ENCODE data around the gene ABTB2. TPM values are rescaled to one million over a fixed set of nuclear protein-coding genes. Genes with fewer than 3 reads are reported as not detected.

ABTB2 gene
- total RNA-seq, 1 donor from 2014 or later, result 14.1 TPM

DNA sequence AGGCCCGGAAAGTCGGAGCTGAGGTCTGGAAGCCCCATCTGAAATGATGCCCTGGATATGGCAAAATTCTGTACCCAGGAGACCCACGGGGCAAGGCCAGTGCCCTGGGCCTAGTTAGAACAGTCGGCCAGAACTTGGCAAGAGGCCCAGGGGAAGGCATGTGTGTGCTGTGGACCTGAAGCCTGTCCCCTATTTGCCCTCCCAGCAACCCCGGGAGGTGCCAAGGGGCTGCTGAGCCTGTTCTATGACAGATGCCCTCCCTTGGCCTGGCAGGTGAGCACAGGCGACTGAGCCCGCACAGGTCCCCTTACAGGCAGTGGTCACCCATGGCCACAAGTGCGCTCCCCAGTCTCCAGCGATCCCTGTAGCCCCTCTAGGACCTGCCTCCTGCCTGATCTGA, 200.6 kb downstream of the ABTB2 start:
- peaks cover 17% of the 10 kb centered on the region for H3K4me1 Mint-ChIP-seq (ENCODE audit: low read depth)
- no peak overlapping the region for H3K27ac Mint-ChIP-seq
- intact Hi-C loops (cut with micrococcal nuclease), result no loop called here
- no peak for DNase-seq (ENCODE audit: low spot score)
- no peaks in the 10 kb centered on the region for H3K27me3 Mint-ChIP-seq (ENCODE audit: insufficient read depth)
- no peaks in the 10 kb centered on the region for H3K9me3 Mint-ChIP-seq
- H3K4me3 Mint-ChIP-seq, result no peak overlapping the region
- H3K36me3 Mint-ChIP-seq (ENCODE audit: low read depth), result peaks cover 13% of the 10 kb centered on the region

DNA sequence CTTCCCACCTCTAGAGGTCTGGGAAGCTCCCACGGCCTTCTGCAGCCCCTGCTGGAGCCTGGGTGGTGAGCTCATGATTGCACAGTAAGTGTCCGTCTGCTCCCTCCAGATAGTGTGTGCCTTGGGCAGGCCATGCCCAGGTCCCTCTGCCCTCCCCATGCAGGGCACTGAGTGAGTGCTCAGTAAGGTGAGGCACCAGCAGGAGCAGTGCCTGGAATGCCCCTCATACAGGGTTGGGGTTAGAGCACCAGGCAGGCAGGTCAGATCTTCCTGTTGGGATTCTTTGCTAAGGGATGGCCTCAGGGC, 202.1 kb downstream of the ABTB2 start:
- peaks cover 9% of the 10 kb centered on the region for H3K4me1 Mint-ChIP-seq (ENCODE audit: low read depth)
- peaks cover 15% of the 10 kb centered on the region for H3K36me3 Mint-ChIP-seq (ENCODE audit: low read depth)
- no peaks in the 10 kb centered on the region for H3K9me3 Mint-ChIP-seq
- no peak for DNase-seq (ENCODE audit: low spot score)
- no peak overlapping the region for H3K4me3 Mint-ChIP-seq
- no peaks in the 10 kb centered on the region for H3K27me3 Mint-ChIP-seq (ENCODE audit: insufficient read depth)
- H3K27ac Mint-ChIP-seq, result no peak overlapping the region
- intact Hi-C loops (cut with micrococcal nuclease), result no loop called here

DNA sequence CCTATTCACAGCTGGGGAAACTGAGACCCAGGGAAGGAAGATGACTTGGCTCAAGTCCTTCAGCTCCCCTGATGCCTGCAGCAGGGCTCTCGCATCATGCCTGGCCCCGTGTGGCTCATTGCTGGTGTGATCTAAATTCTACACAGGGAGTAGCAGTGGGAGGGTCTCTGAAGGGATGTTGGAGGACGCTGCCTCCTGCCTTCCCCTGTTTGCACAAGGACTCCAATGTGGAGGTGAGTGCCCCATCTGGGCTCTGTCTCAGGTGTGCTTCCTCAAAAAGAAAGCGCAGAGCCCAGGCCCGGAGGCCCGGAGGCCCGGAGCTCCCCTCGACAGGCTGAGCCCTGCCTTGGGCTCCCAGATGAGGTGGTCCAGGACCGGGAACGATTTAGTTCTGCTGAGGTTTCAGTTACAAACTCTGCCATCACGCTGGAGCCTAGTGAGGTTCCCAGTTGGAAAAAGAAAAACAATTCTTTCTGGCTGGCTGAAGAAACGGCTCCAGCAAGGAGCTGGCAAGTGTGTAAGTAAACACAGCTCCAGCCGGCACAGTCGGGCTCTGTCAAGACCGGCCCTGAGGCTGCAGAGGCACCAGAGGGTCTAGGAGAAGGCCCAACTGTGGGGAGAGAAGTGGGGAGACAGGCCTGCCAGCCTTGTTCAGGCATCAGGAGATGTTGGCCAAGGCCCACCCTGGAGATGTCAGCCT, 202.6 kb downstream of the ABTB2 start:
- Mint-ChIP-seq H3K36me3 (ENCODE audit: low read depth) (peaks cover 14% of the 10 kb centered on the region), H3K4me1 (ENCODE audit: low read depth) (peaks cover 9% of the 10 kb centered on the region), H3K27ac (no peak overlapping the region), H3K27me3 (ENCODE audit: insufficient read depth) (no peaks in the 10 kb centered on the region), H3K9me3 (no peaks in the 10 kb centered on the region), H3K4me3 (no peak overlapping the region)
- DNase-seq (ENCODE audit: low spot score), result no peak
- intact Hi-C loops (cut with micrococcal nuclease), result no loop called here

DNA sequence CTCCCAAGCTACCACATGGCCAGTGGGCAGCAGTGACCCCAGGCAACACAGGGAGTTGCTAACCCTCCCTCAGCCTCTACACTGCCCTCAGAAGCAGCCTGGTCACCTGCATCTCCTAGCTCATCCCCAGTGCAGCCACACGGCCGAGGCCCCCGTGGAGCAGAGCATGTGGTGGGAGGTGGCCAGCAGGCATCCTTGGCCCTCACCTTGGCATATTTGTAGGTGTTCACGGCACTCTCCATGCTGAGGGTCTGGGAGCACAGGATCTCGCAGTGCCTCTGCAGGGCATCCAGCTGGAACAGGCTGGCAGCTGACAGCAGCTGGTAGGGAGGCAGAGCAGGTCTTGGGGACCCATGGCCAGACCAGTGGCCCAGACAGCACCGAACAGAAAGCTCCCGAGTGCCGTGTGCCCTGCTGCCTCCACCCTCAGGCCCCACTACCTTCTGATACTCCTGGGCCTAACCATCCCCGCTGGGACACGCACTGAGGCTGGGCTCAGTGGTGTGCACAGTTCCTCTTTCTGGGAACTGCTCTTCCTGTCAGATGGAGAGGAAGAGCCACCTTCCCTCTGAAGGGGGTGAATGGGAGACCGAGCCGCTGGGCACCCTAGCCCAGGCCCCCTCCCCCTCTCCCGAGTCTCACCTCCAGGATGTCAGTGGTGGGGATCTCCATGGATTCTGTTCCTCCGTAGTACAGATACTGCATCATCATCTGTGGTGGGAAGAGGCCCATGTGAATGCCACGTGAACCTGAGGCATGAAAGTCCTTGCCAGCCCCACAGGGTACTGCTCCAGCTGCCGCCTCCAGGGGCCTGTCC, 203.5 kb downstream of the ABTB2 start:
- peaks cover 9% of the 10 kb centered on the region for H3K4me1 Mint-ChIP-seq (ENCODE audit: low read depth)
- H3K9me3 Mint-ChIP-seq, result no peaks in the 10 kb centered on the region
- no peak for DNase-seq (ENCODE audit: low spot score)
- H3K27me3 Mint-ChIP-seq (ENCODE audit: insufficient read depth), result no peaks in the 10 kb centered on the region
- intact Hi-C loops (cut with micrococcal nuclease), result no loop called here
- H3K36me3 Mint-ChIP-seq (ENCODE audit: low read depth), result peaks cover 10% of the 10 kb centered on the region
- H3K4me3 Mint-ChIP-seq, result no peak overlapping the region
- H3K27ac Mint-ChIP-seq, result peak overlapping the region; percentile 40

DNA sequence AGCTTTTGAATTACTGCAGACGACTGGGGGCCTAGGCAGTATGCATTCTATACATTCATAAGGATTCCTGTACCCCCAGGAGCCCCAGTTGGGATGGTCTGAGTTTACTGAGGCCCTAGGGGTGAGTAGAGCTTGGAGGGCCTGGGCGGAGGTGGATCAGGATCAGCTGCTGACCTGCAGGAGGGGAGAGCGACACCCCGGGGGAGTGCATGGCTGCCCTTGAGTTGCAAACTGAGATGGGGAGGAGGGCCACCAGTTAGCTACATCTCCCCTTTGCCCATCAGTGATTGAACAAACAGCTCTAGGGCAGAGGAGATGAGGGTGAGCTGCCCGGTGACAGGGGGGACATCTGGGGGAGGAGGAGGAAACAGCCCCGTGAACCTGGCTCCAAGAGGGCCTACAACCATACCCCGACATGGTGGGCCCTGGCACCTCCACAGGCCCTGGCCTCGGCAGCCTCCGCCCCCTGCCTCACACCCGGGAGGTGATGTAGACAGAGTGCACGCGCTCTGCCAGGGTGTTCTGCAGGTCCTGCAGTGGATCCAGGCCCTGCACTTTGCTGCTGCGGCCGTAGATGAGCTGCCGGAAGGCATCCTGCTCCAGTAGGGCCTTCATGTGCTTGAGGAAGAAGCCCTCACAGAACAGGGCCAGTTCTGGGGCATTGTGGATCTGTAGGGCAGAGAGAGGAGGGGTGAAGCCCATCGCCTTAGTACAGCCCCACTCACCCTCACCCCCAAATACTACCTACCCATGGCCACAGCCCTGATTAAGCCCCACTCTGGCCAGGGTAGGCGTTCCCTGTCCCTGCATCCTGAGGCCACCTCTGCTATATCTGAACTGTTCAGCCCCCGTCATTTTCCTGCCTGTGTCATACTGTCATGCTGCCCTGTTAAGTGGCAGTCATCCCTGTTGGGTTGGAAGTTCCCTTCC, 205.6 kb downstream of the ABTB2 start:
- no peaks in the 10 kb centered on the region for H3K27me3 Mint-ChIP-seq (ENCODE audit: insufficient read depth)
- H3K27ac Mint-ChIP-seq, result no peak overlapping the region
- peaks cover 17% of the 10 kb centered on the region for H3K36me3 Mint-ChIP-seq (ENCODE audit: low read depth)
- DNase-seq (ENCODE audit: low spot score), result no peak
- H3K9me3 Mint-ChIP-seq, result no peaks in the 10 kb centered on the region
- intact Hi-C loops (cut with micrococcal nuclease), result no loop called here
- H3K4me1 Mint-ChIP-seq (ENCODE audit: low read depth), result no peaks in the 10 kb centered on the region
- no peak overlapping the region for H3K4me3 Mint-ChIP-seq

DNA sequence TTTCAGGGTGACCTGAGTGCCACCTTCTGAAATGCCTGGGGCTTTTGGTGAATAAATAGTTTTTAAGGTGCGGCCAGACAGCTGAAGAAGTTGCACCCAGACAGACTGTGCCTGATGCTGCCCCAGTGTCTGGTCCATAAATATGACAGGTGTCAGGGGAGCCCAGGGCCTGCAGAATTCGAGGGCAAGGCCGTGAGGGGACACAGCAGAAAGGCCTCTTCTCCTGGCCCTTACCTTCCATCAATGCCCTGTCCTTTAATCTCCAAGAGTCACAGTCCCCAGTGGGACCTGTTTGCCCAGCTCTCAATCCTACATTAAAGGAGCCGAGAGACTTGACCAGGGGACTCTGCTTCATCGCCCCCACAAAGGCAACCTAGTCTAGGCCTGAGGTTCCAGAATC, 206.6 kb downstream of the ABTB2 start:
- Mint-ChIP-seq H3K4me1 (ENCODE audit: low read depth) (no peaks in the 10 kb centered on the region), H3K36me3 (ENCODE audit: low read depth) (peaks cover 21% of the 10 kb centered on the region), H3K27me3 (ENCODE audit: insufficient read depth) (no peaks in the 10 kb centered on the region), H3K4me3 (no peak overlapping the region), H3K9me3 (no peaks in the 10 kb centered on the region), H3K27ac (no peak overlapping the region)
- DNase-seq (ENCODE audit: low spot score), result no peak
- intact Hi-C loops (cut with micrococcal nuclease), result no loop called here

DNA sequence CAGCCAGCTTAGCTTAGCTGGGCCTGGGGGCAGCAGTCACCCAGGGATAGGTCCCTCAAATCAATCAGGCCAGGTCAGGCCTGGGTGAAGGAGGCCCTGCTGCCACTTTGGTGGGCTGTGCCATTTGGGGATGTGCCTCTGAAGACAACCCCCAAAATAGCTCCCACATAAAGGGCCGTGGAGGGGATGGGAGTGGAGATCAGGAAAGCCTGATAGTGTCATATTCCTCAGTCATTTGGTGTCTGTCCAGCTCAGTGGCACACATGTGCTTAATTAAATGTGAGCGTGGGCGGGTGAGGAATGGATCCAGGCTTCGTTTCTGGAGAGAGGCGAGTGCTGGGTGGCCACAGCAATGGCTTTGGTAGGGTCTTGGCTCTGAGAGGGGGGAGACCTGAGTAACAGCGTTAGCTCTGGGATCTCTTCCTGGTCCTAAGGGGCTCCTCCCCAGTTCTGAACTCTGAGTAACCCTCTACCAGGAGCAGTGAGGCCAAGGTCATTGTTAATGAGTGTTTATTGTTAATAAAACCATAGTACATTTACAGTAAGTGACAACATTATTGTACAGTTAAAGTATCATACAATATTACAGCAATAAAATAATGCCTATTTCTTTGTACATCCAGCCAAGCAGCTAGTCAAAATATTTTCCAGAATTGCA, 207.2 kb downstream of the ABTB2 start:
- no peak overlapping the region for H3K4me3 Mint-ChIP-seq
- intact Hi-C loops (cut with micrococcal nuclease), result no loop called here
- H3K9me3 Mint-ChIP-seq, result no peaks in the 10 kb centered on the region
- no peaks in the 10 kb centered on the region for H3K27me3 Mint-ChIP-seq (ENCODE audit: insufficient read depth)
- no peaks in the 10 kb centered on the region for H3K4me1 Mint-ChIP-seq (ENCODE audit: low read depth)
- peaks cover 27% of the 10 kb centered on the region for H3K36me3 Mint-ChIP-seq (ENCODE audit: low read depth)
- no peak overlapping the region for H3K27ac Mint-ChIP-seq
- DNase-seq (ENCODE audit: low spot score), result no peak

DNA sequence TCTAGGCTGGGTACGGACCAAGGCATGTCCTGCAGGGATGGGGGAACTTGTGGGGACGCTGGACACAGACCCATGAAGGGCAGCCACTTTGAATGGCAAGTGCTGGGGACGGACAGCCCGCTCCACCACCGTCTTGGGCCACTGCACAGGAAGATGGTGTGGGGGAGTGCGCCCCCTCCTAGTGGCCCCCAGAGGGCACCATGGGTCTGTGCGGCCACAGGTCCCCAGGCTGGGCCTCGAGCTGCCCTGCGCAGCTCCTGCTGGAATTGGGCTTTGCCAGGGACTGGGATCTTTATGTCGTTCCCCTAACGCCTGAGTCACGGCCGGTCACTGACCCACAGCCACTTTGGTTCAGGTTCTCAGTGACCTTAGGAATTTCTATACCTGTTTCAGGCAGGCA, 208.0 kb downstream of the ABTB2 start:
- Mint-ChIP-seq H3K36me3 (ENCODE audit: low read depth) (peaks cover 31% of the 10 kb centered on the region), H3K27me3 (ENCODE audit: insufficient read depth) (no peaks in the 10 kb centered on the region), H3K9me3 (no peaks in the 10 kb centered on the region), H3K4me3 (no peak overlapping the region), H3K4me1 (ENCODE audit: low read depth) (no peaks in the 10 kb centered on the region), H3K27ac (no peak overlapping the region)
- intact Hi-C loops (cut with micrococcal nuclease), result no loop called here
- DNase-seq (ENCODE audit: low spot score), result no peak

DNA sequence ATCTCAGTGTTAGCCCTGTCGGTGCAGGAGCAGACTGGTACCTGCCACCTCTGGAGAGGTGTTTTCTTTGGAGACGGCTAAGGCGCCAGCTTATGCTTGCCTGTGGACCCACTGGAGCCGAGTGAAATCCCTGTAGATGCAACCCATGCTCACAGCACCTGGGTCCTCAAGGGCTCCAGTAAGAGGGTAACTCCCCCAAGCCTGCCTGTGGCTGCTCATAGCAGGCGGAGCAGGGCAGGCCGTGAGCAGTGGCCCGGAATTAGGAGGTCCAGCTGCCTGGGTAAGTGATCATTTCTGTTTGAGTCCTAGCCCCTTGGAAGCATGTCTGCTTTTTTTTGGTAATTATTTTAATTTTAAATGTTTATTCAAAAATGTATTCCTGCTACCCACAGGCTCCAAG, 208.5 kb downstream of the ABTB2 start:
- Mint-ChIP-seq H3K4me3 (no peak overlapping the region), H3K36me3 (ENCODE audit: low read depth) (peaks cover 31% of the 10 kb centered on the region), H3K9me3 (no peaks in the 10 kb centered on the region), H3K27me3 (ENCODE audit: insufficient read depth) (no peaks in the 10 kb centered on the region), H3K27ac (no peak overlapping the region), H3K4me1 (ENCODE audit: low read depth) (no peaks in the 10 kb centered on the region)
- intact Hi-C loops (cut with micrococcal nuclease), result no loop called here
- no peak for DNase-seq (ENCODE audit: low spot score)

DNA sequence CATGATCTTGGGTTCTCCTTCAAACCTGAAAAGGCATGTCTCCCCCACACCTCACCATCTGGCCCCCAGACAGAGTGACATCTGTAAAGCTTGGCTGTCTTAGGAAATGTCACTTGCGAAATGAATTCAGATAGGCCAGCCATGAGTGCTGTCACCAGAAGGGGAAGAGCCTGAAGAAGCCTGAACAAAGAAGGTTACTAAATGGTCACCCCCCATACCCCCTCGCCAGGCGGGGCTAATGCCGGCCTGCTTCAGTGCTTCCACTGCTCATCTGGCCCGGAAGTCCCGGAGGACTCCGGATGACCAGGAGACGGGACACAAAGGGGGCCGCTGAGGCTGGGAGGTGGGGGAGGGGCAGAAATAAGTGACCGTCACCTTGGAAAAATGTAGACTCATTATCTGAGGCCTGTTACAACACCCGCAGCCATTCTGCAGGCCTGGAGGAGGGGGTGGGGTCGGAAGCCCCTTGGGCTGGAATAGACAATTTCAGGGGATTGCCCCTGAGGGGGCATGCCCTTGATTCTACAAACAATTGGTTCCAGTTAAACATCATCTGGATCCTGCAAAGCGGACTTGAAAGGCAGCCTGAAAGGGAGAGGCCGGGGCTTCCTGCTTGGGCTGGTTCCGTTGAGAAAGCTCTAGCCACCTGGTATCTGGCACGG, 209.2 kb downstream of the ABTB2 start:
- Mint-ChIP-seq H3K4me3 (no peak overlapping the region), H3K27ac (no peak overlapping the region), H3K9me3 (no peaks in the 10 kb centered on the region), H3K36me3 (ENCODE audit: low read depth) (peaks cover 31% of the 10 kb centered on the region), H3K4me1 (ENCODE audit: low read depth) (no peaks in the 10 kb centered on the region), H3K27me3 (ENCODE audit: insufficient read depth) (no peaks in the 10 kb centered on the region)
- DNase-seq (ENCODE audit: low spot score), result no peak
- intact Hi-C loops (cut with micrococcal nuclease), result no loop called here

DNA sequence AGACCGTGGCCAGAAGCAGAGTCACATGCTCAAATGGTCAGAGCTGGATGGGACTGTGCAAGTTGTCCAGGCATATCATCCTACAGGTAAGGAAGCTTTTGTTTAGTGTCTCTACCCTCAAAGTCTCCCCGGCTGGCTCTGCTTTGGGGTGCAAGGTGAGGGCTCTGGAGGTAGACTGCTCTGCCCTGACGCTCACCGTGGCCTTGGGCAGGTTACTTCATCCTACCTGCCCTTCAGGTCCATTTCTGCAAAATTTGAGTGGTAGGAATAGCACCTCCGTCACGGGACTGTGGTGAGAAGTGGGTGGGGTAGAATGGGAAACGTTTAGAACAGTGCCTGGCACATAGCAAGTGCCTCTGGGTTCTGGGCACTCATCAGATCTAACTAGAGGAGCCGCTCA, 210.2 kb downstream of the ABTB2 start:
- Mint-ChIP-seq H3K4me3 (no peak overlapping the region), H3K36me3 (ENCODE audit: low read depth) (peaks cover 36% of the 10 kb centered on the region), H3K27ac (no peak overlapping the region), H3K4me1 (ENCODE audit: low read depth) (no peaks in the 10 kb centered on the region), H3K27me3 (ENCODE audit: insufficient read depth) (no peaks in the 10 kb centered on the region), H3K9me3 (no peaks in the 10 kb centered on the region)
- intact Hi-C loops (cut with micrococcal nuclease), result no loop called here
- no peak for DNase-seq (ENCODE audit: low spot score)

DNA sequence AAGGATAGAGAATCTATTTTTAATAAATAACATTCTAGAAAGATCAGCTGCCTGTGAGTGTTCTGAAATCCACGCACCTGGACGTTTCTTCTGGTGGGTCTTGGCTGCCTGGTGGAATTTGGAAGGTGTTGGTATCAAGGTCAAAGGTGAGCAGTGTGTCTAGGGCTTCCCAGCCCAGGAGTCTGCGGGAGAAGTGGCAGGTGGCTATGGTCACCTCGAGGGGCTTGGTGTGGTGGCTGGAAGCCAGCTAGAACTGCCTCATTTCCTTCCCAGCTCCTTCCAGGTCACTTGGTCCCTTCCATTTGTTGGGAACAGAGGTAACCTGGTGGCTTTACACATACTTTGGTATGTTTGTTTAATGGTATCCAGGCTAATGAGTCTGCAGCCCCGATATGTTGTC, 210.9 kb downstream of the ABTB2 start:
- Mint-ChIP-seq H3K4me3 (no peak overlapping the region), H3K4me1 (ENCODE audit: low read depth) (no peaks in the 10 kb centered on the region), H3K9me3 (no peaks in the 10 kb centered on the region), H3K27me3 (ENCODE audit: insufficient read depth) (no peaks in the 10 kb centered on the region), H3K36me3 (ENCODE audit: low read depth) (peaks cover 38% of the 10 kb centered on the region), H3K27ac (no peak overlapping the region)
- intact Hi-C loops (cut with micrococcal nuclease), result no loop called here
- DNase-seq (ENCODE audit: low spot score), result no peak
